ENCODE measurements around the gene EGFR.

DNA sequence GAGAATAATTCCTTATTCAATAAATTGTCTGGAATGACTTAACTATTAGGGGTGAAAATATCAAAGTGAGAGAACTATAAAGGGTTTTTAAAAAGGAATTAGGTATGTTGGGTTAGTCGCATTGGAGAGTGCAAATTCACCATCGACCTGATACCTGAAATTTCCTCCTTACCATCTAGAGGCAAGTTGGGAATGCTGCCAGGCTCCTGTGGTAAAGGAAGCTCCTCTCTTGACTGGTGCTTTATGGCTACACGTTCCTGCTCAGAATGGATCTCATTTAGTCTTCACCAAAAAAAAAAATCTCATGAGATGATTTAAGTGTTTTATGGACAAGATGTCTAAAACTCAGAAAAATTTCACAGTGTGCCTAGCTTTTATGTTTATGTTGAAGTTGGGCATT is 129.8 kb downstream of the EGFR start:
- TF ChIP-seq, protein P1, sequence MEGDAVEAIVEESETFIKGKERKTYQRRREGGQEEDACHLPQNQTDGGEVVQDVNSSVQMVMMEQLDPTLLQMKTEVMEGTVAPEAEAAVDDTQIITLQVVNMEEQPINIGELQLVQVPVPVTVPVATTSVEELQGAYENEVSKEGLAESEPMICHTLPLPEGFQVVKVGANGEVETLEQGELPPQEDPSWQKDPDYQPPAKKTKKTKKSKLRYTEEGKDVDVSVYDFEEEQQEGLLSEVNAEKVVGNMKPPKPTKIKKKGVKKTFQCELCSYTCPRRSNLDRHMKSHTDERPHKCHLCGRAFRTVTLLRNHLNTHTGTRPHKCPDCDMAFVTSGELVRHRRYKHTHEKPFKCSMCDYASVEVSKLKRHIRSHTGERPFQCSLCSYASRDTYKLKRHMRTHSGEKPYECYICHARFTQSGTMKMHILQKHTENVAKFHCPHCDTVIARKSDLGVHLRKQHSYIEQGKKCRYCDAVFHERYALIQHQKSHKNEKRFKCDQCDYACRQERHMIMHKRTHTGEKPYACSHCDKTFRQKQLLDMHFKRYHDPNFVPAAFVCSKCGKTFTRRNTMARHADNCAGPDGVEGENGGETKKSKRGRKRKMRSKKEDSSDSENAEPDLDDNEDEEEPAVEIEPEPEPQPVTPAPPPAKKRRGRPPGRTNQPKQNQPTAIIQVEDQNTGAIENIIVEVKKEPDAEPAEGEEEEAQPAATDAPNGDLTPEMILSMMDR (IDR thresholded peaks at IDR 0.05; ENCODE audit: extremely low read depth in 1 of 2, insufficient read depth in 1 of 2, low read depth in 1 of 2, low read length in 2 of 2): no peak
- TF ChIP-seq POLR2A (IDR thresholded peaks at IDR 0.05; ENCODE audit: low read depth, low read length) (no peak), MYC (IDR thresholded peaks at IDR 0.05; ENCODE audit: low read depth, low read length) (no peak), EZH2 (IDR thresholded peaks at IDR 0.05; ENCODE audit: borderline replicate concordance, low read depth, low read length, severe bottlenecking) (no peak), JUN (IDR thresholded peaks at IDR 0.05; ENCODE audit: borderline replicate concordance, insufficient read depth, insufficient read length, low read depth) (no peak)

All from endothelial cell of umbilical vein (primary cell).